HFF-Myc (cell line): ENCODE measurements around the gene PLOD2.
"Not testable (repeated sequence)": the region's sequence is repeated elsewhere in the genome, so short reads cannot be mapped to it uniquely, and the experiment has no call there.

ENCODE experiments used
- DNase-seq: peaks from one replicate; pipeline ENCODE4 v3.0.0-alpha.2; 2011; ENCODE audit warnings: low read depth; ENCODE audit errors: extremely low read depth
- H3K4me3 ChIP-seq: replicated peaks from 2 replicates; pipeline ENCODE4 v1.5.1; 2011; ENCODE audit warnings: low read depth, mild to moderate bottlenecking, control low read depth, low read length
- TF ChIP-seq, protein P1 (sequence below): IDR thresholded peaks from 2 replicates; pipeline ENCODE4 v1.5.1; 2012; ENCODE audit warnings: mild to moderate bottlenecking, low read depth, low read length, control low read depth; ENCODE audit errors: missing control alignments

PLOD2 gene

DNA sequence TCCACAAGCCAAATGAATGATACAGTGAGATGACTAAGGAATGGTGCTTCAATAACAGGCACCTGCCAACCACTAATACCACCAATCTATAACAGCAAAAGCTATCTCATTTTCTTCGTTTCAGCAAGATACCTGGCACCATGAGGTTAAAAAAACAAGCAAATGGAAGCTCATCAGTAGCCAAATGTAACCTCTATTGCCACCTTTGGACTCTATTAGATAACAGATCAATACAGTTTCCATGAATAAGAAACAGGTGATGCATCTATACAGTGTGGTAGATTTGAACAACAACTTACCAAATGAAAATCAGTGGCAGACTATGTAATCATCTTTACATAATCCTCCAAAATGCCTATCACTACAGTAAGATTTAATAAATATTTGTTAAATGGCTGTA, 32.8 kb downstream of the PLOD2 start:
- TF ChIP-seq, protein P1, sequence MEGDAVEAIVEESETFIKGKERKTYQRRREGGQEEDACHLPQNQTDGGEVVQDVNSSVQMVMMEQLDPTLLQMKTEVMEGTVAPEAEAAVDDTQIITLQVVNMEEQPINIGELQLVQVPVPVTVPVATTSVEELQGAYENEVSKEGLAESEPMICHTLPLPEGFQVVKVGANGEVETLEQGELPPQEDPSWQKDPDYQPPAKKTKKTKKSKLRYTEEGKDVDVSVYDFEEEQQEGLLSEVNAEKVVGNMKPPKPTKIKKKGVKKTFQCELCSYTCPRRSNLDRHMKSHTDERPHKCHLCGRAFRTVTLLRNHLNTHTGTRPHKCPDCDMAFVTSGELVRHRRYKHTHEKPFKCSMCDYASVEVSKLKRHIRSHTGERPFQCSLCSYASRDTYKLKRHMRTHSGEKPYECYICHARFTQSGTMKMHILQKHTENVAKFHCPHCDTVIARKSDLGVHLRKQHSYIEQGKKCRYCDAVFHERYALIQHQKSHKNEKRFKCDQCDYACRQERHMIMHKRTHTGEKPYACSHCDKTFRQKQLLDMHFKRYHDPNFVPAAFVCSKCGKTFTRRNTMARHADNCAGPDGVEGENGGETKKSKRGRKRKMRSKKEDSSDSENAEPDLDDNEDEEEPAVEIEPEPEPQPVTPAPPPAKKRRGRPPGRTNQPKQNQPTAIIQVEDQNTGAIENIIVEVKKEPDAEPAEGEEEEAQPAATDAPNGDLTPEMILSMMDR: no peak
- no peak for DNase-seq

DNA sequence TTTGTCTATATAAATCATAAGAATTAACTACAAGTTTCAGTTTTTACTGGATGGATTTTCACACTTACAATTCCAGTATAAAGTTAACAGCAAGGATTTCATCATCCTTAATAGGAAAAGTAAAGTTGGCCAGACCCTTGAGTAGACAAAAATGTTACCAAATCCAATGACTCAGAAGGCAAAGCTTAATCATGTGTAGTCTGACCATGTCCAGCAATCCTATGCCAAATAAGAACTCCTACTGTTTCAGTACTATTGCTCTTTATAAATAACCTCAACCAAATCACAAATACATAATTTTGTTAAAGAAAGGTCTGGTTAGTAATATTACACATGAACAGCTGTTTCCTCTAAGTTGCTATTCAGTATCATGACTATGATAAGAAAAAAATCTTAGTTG, 35.0 kb downstream of the PLOD2 start:
- no peak for DNase-seq
- no peak overlapping the region for H3K4me3 ChIP-seq
- TF ChIP-seq, protein P1: no peak

More for the DNA sequence above, 32.8 kb downstream of the PLOD2 start:
- H3K4me3 ChIP-seq: no peak overlapping the region

DNA sequence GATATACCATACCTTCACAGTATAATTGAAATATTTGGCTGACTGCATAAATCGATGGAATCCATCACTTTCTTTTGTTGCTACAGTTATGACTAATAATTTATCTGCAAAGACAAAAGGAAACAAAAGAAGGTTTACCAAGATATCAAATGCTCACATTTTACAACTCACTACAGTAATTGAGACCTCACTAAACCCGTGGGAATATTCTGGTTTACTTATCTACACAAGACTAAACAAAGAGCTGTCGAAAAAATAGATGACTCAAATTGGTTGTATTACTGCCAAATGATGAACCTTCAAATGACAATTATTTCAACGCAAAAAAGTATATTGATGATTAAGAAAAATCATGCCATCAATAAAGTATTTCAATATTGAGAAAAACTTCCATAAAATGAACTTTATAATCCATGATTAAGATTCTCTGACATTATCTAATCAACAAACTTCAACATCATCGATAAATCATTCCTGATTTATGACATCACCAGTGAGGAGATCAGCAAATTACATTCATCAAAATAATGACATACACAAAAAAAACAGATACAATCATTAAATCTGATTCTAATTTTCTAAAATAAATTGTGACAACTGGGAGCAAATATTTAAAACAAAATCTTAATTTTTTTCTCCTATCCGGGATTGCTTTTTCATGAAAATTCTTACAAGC, 36.7 kb downstream of the PLOD2 start:
- no peak for DNase-seq
- TF ChIP-seq, protein P1: no peak
- no peak overlapping the region for H3K4me3 ChIP-seq

DNA sequence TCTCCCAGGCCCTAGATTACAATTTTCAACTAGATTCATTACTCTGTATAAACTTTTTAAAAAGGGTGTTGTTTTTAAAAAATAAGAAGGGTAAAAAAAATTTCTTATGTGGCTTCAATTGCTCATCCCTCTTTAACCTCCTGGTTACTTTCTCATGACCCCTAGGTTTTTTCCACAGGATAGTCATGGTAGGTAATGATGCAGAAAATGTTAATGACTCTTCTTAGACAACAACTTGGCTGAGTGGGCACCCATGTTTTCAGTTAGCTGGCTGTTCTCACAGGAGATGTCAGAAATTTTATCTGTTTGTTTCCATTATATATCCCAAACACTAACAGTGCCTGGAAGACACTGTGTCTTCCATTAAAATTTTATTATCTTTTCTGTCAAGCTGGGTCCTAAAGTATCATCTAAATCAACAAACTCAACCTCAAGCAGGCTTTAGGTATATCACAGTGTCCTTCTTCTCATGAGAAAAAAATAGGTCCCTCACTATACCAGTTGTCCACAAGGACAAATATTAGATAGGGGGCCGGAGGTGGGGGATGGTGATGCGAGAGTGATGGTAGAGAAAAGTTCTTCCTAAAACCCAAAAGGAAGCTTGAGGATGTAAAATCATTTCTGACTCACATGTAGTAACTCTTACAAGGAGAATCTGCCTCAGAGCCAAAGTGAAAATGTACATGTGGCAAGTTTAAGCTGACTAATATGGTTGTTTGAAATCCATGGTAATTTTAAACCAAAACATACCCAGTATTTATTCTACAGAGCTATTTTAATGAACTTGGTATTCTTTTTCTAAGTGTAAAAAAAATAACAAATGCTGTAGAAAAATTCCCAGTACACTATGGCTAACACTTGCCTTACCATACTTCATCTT, 43.3 kb downstream of the PLOD2 start:
- DNase-seq: peak; percentile 70
- no peak overlapping the region for H3K4me3 ChIP-seq
- TF ChIP-seq, protein P1: no peak

DNA sequence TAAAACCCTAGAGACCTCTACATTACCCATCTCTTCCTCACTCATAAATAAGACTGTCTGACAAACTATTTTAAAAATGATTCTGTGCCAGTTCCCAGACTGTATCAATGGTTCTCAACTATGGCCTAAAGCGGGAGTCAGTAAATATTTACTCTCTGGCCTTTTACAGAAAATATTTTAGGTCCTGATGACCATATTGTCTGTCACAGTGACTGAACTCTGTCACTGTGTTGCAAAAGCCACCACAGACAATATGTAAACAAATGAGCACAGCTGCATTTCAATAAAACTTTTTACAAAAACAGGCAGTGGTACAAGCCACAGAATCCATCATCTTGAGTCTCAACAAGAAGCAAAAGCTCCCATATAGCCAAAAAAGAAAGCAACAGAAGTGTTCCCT, 45.4 kb downstream of the PLOD2 start:
- H3K4me3 ChIP-seq: no peak overlapping the region
- DNase-seq: no peak
- TF ChIP-seq, protein P1: no peak

DNA sequence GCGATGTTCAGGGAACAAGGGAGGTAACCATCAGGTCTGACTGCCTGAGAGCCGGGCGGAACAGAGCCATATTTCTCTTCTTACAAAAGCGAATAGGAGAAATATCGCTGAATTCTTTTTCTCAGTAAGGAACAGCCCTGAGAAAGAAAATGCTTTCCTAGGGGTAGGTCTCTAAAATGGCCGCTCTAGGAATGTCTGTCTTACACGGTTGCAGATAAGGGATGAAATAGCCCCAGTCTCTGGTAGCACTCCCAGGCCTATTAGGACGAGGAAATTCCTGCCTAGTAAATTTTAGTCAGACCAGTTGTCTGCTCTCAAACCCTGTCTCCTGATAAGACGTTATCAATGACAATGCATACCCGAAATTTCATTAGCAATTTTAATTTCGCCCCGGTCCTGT, 47.2 kb downstream of the PLOD2 start:
- not testable (repeated sequence) for DNase-seq, H3K4me3 ChIP-seq

DNA sequence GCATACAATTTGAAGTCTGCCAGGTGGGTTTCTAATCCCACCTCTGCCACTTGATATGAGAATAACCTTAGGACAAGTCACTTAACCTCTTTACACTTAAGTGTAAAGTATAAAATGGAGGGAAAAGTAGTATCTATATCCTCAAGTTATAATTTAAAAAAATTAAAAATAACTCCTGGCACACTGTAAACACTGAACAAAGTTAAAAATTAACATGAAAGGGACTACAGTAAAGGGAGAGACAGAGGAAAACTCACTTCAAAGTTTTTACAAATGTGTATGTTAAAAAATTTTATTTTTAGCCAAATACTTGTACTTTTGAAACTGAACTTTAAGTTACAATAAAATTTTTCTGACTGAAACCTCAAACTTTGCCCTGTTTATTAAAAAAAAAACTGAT, 49.6 kb downstream of the PLOD2 start:
- H3K4me3 ChIP-seq: no peak overlapping the region
- TF ChIP-seq, protein P1: no peak
- DNase-seq: no peak
